ENCODE measurements around the gene FAAH2.
"Not testable (repeated sequence)": the region's sequence is repeated elsewhere in the genome, so short reads cannot be mapped to it uniquely, and the experiment has no call there.

FAAH2 gene

DNA sequence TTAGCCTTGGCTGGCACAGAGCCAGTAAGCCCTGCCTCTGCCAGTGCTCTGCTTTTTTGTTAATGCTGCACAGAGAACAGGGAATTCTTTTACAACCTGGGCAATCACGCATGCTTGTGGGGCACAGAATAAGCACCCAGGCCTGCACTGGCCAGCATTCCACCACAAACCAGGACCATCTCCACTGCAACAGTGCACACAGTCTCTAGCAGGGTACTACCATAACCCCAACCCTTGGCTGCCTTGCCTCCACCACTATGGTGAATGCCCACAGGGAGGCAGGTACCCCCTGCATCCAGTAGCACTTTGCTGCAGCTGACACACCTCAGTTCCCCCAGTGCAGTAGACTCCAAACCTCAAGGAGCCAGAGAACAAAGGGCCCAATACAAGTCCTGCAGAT, 19.2 kb upstream of the FAAH2 start:
- ChIA-PET CTCF (no interaction called here), POLR2A (no interaction called here)
- TF ChIP-seq, protein P1, sequence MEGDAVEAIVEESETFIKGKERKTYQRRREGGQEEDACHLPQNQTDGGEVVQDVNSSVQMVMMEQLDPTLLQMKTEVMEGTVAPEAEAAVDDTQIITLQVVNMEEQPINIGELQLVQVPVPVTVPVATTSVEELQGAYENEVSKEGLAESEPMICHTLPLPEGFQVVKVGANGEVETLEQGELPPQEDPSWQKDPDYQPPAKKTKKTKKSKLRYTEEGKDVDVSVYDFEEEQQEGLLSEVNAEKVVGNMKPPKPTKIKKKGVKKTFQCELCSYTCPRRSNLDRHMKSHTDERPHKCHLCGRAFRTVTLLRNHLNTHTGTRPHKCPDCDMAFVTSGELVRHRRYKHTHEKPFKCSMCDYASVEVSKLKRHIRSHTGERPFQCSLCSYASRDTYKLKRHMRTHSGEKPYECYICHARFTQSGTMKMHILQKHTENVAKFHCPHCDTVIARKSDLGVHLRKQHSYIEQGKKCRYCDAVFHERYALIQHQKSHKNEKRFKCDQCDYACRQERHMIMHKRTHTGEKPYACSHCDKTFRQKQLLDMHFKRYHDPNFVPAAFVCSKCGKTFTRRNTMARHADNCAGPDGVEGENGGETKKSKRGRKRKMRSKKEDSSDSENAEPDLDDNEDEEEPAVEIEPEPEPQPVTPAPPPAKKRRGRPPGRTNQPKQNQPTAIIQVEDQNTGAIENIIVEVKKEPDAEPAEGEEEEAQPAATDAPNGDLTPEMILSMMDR (IDR thresholded peaks at IDR 0.05; ENCODE audit: control extremely low read depth, extremely low read depth, low read depth, missing control alignments): no peak
- no peak for DNase-seq (ENCODE audit: extremely low spot score)

DNA sequence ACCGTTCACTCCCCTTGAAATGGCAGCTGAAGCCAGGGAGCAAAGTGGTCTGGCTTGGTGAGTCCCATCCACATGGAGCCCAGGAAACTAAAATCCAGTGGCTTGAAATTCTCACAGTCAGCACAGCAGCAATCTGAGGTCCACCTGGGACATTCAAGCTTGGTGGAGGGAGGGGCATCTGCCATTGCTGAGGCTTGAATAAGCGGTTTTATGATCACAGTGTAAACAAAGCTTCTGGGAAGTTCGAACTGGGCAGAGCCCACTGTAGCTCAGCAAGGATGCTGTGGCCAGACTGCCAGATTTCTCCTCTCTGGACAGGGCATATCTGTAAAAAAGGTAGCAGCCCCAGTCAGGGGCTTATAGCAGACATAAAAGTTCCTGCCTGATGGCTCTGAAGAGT, 15.5 kb upstream of the FAAH2 start:
- ChIA-PET CTCF (no interaction called here), POLR2A (no interaction called here)
- TF ChIP-seq, protein P1 (IDR thresholded peaks at IDR 0.05; ENCODE audit: control extremely low read depth, extremely low read depth, low read depth, missing control alignments): no peak
- DNase-seq (ENCODE audit: extremely low spot score): no peak

DNA sequence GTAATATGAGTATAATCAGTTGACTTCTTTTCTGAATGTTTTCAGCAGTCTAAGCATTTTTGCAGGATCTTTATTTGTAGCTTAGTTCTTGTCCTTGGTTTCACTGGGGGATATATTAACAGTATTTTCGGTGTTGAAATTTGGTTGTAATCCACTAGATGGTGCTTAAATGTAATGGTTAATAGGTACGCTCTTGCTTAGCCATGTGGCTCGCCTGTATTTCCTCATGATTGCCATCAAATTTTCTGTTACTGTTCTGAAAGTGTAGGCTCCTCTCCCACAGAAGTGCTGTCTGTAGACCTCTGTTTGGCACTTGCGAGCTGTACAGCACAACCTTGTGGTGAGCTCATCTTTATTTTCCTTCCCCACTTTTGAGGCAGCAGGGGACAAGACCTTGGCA, 3.9 kb upstream of the FAAH2 start:
- ChIA-PET CTCF (interaction anchor here (1.8 kb wide), 1 partner anchor 172 kb away, joined by 6 read pairs; no protein-coding TSS in a partner anchor), POLR2A (no interaction called here)
- TF ChIP-seq, protein P1 (IDR thresholded peaks at IDR 0.05; ENCODE audit: control extremely low read depth, extremely low read depth, low read depth, missing control alignments): no peak
- DNase-seq (ENCODE audit: extremely low spot score): no peak

DNA sequence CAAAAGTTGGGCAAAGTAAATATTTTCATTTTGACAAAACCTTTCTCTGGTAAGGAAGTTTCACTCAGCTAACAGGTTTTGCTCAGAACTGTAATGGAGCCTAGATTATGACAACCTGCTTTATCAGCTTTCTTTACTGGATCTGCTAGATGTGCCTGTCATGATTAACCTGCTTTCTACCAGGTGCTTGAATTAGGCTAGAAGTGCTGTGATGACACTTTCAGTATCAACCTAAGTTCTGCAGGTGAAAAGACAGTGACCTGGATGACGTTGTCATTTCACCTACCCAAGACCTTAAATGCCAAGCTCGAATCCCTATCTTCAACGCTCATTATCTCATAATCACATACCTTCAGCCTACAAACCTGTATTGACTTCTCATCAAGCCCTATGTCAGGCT, 1.5 kb upstream of the FAAH2 start:
- no peak for DNase-seq (ENCODE audit: extremely low spot score)
- ChIA-PET POLR2A (no interaction called here), CTCF (no interaction called here)
- TF ChIP-seq, protein P1 (IDR thresholded peaks at IDR 0.05; ENCODE audit: control extremely low read depth, extremely low read depth, low read depth, missing control alignments): no peak

DNA sequence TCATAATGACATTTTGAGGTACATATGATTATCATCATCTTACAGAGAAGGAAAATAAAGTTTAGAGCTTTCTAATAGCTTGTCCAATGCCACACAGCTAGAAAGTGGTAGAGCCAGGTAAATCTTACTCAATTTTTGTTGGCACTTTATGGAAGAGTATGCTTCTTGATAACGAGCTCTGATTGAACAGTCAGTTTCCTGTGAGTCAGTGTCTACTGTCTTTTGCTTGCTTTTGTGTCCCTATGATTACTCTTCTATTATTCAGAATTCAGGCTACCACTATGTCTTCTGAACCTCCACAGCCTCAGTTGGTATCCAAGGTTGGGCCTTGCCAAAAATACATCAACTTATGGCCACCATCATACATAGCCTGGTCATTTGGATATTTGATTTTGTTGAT, 2.6 kb downstream of the FAAH2 start:
- POLR2A ChIA-PET: no interaction called here
- CTCF ChIA-PET: no interaction called here
- TF ChIP-seq, protein P1 (IDR thresholded peaks at IDR 0.05; ENCODE audit: control extremely low read depth, extremely low read depth, low read depth, missing control alignments): no peak
- DNase-seq (ENCODE audit: extremely low spot score): no peak

DNA sequence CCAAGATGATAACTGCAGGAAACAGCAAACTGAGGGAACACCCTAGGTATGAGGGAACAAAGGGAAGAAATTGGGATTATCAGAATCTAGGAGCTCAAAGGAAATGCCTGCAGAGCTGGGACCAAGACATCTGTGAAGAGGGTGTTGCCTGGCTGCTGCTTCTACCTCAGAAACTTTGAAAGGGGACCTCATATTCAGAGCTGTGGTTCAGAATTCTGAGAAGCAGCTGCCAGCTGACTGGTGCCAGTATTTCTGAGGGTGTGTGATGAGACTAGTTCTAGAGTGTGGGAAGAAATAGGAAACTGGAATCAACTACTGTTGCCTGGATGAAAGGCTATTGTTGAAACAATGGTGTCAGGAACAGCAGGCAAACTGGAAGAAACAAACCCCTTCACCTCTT, 8.5 kb downstream of the FAAH2 start:
- no peak for DNase-seq (ENCODE audit: extremely low spot score)
- POLR2A ChIA-PET: no interaction called here
- TF ChIP-seq, protein P1 (IDR thresholded peaks at IDR 0.05; ENCODE audit: control extremely low read depth, extremely low read depth, low read depth, missing control alignments): no peak
- CTCF ChIA-PET: no interaction called here

DNA sequence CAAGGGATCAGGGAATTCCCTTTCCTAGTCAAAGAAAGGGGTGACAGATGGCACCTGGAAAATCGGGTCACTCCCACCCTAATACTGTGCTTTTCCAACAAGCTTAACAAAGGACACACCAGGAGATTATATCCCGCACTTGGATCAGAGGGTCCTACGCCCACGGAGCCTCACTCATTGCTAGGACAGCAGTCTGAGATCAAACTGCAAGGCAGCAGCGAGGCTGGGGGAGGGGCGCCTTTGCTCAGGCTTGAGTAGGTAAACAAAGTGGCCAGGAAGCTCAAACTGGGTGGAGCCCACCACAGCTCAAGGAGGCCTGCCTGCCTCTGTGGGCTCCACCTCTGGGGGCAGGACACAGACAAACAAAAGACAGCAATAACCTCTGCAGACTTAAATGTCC, 9.2 kb downstream of the FAAH2 start:
- POLR2A ChIA-PET; CTCF ChIA-PET; DNase-seq (ENCODE audit: extremely low spot score): not testable (repeated sequence)
